ENCODE results near the gene GON7.

Gene GON7

DNA sequence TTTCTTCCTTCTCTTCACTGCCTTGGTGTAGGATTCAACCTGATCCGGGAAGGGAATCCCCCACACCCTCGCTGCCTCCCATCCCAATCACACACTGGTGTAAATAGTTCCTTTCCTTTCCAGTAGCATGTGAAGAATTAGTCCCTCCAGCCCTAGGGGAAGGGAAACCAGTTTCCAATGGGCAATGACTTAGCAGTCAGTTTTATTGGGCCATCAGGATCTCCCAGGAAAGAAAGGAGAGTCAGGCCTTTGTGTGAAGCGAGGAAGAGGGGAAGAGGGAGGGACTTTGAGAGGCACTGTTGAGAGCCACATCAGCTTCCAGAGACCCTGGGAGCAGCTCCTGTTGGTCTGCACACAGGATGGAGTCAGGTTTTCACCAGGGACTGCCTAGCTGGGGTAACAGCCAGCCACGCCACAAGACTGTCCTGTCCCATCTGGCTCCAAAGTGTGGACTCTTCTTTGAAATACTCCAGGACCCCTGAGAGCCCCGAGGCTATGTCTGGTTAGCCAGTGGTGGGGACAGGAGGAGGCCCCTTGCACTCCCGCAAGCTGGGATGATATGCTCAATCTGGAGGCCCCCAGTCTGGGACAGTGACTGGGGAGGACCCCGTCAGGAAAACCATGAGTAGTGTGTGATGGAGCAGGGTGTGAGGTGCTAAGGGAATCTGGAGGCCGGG, 50.0 kb downstream of the GON7 start:
- Histone ChIP-seq H3K79me2 (ENCODE audit: insufficient read depth, low read length) (no peaks in the 10 kb centered on the region), H3K27me3 (ENCODE audit: insufficient read depth, low read length, poor library complexity) (no peaks in the 10 kb centered on the region), H2AFZ (ENCODE audit: low read depth, low read length) (no peak overlapping the region), H4K20me1 (ENCODE audit: insufficient read depth, low read length) (no peaks in the 10 kb centered on the region), H3K4me1 (ENCODE audit: insufficient read depth, low read length) (no peaks in the 10 kb centered on the region), H3K4me2 (ENCODE audit: insufficient read depth, low read length) (no peak overlapping the region), H3K27ac (ENCODE audit: low read length) (no peak overlapping the region), H3K9ac (ENCODE audit: low read depth, low read length) (no peak overlapping the region), H3K4me3 (ENCODE audit: low read depth in 1 of 2, low read length in 2 of 2) (no peak overlapping the region), H3K9me3 (ENCODE audit: insufficient read depth, low read length, severe bottlenecking) (no peaks in the 10 kb centered on the region), H3K36me3 (ENCODE audit: insufficient read depth, low read length) (no peaks in the 10 kb centered on the region)
- ATAC-seq (ENCODE audit: insufficient read depth, low read depth), result no peak
- no peak for DNase-seq
- no peak for TF ChIP-seq EZH2 (IDR thresholded peaks at IDR 0.05; ENCODE audit: borderline replicate concordance, low read depth, low read length, severe bottlenecking)
- TF ChIP-seq, protein P1, sequence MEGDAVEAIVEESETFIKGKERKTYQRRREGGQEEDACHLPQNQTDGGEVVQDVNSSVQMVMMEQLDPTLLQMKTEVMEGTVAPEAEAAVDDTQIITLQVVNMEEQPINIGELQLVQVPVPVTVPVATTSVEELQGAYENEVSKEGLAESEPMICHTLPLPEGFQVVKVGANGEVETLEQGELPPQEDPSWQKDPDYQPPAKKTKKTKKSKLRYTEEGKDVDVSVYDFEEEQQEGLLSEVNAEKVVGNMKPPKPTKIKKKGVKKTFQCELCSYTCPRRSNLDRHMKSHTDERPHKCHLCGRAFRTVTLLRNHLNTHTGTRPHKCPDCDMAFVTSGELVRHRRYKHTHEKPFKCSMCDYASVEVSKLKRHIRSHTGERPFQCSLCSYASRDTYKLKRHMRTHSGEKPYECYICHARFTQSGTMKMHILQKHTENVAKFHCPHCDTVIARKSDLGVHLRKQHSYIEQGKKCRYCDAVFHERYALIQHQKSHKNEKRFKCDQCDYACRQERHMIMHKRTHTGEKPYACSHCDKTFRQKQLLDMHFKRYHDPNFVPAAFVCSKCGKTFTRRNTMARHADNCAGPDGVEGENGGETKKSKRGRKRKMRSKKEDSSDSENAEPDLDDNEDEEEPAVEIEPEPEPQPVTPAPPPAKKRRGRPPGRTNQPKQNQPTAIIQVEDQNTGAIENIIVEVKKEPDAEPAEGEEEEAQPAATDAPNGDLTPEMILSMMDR (IDR thresholded peaks at IDR 0.05; ENCODE audit: borderline replicate concordance, extremely low read depth, low read length, poor library complexity, severe bottlenecking), result no peak

DNA sequence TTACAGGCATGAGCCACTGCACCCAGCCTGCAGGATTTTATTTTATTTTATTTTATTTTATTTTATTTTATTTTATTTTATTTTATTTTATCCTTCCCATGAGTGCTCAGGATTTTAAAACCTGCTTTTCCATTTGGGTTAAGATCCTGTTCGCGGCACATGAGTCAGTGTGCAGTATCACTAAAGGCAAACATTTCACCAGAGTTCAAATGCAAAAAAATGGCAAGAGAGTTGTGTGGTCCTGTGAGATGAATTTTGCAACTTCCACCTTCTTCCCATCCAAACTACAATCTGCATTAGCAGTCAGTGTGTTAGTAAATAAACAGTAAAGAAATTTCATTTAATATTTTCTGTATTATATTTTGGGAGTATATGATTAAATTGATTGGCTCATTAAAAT, 51.2 kb downstream of the GON7 start:
- Histone ChIP-seq H3K9ac (ENCODE audit: low read depth, low read length) (no peak overlapping the region), H3K27ac (ENCODE audit: low read length) (no peak overlapping the region)
- ATAC-seq (ENCODE audit: insufficient read depth, low read depth), result no peak

DNA sequence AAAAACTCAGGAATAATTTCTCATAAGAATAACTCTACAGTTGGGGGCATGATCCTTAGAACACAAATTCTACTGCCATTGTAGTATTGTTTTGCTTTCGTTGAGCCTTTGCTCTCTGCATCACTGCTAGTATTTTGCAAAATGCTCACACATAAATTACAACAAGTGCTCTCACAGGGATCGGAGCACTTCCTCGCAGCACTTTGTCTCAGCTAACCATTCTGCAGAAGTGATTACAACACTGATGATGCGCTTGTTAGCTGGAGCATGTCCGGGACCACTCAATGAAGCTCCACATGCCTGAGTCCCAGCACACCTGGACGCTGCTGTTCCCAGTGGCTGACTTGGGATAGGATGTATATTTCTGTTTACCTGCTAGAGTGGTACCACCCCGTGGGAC, 53.7 kb downstream of the GON7 start:
- Histone ChIP-seq H3K4me2 (ENCODE audit: insufficient read depth, low read length) (no peak overlapping the region), H4K20me1 (ENCODE audit: insufficient read depth, low read length) (no peaks in the 10 kb centered on the region), H3K4me1 (ENCODE audit: insufficient read depth, low read length) (no peaks in the 10 kb centered on the region), H2AFZ (ENCODE audit: low read depth, low read length) (no peak overlapping the region), H3K79me2 (ENCODE audit: insufficient read depth, low read length) (no peaks in the 10 kb centered on the region), H3K9me3 (ENCODE audit: insufficient read depth, low read length, severe bottlenecking) (no peaks in the 10 kb centered on the region), H3K27ac (ENCODE audit: low read length) (no peak overlapping the region), H3K4me3 (ENCODE audit: low read depth in 1 of 2, low read length in 2 of 2) (no peak overlapping the region), H3K27me3 (ENCODE audit: insufficient read depth, low read length, poor library complexity) (no peaks in the 10 kb centered on the region), H3K36me3 (ENCODE audit: insufficient read depth, low read length) (no peaks in the 10 kb centered on the region), H3K9ac (ENCODE audit: low read depth, low read length) (no peak overlapping the region)
- TF ChIP-seq EZH2 (IDR thresholded peaks at IDR 0.05; ENCODE audit: borderline replicate concordance, low read depth, low read length, severe bottlenecking), result no peak
- TF ChIP-seq, protein P1 (IDR thresholded peaks at IDR 0.05; ENCODE audit: borderline replicate concordance, extremely low read depth, low read length, poor library complexity, severe bottlenecking), result no peak
- no peak for DNase-seq
- ATAC-seq (ENCODE audit: insufficient read depth, low read depth), result no peak

More for the DNA sequence above, 51.2 kb downstream of the GON7 start:
- Histone ChIP-seq H3K4me3 (ENCODE audit: low read depth in 1 of 2, low read length in 2 of 2) (no peak overlapping the region), H4K20me1 (ENCODE audit: insufficient read depth, low read length) (no peaks in the 10 kb centered on the region), H3K79me2 (ENCODE audit: insufficient read depth, low read length) (no peaks in the 10 kb centered on the region), H3K9me3 (ENCODE audit: insufficient read depth, low read length, severe bottlenecking) (no peaks in the 10 kb centered on the region), H2AFZ (ENCODE audit: low read depth, low read length) (no peak overlapping the region), H3K4me1 (ENCODE audit: insufficient read depth, low read length) (no peaks in the 10 kb centered on the region), H3K4me2 (ENCODE audit: insufficient read depth, low read length) (no peak overlapping the region), H3K27me3 (ENCODE audit: insufficient read depth, low read length, poor library complexity) (no peaks in the 10 kb centered on the region), H3K36me3 (ENCODE audit: insufficient read depth, low read length) (no peaks in the 10 kb centered on the region)
- DNase-seq, result no peak
- no peak for TF ChIP-seq EZH2 (IDR thresholded peaks at IDR 0.05; ENCODE audit: borderline replicate concordance, low read depth, low read length, severe bottlenecking)
- TF ChIP-seq, protein P1 (IDR thresholded peaks at IDR 0.05; ENCODE audit: borderline replicate concordance, extremely low read depth, low read length, poor library complexity, severe bottlenecking), result no peak

Measured in DND-41 (cell line).